ENCODE results near the gene FITM1. TPM values are rescaled to one million over a fixed set of nuclear protein-coding genes. Genes with fewer than 3 reads are reported as not detected.

The FITM1 gene
- polyA plus RNA-seq, 3 donors from 2014 or later: 0.28 to 0.90 (median 0.85) TPM

- H3K27ac Mint-ChIP-seq: peak overlapping the region in 4 of 6 donors; percentile 60 to 70 (median 66)
- DNase-seq: no peak
- peak overlapping the region in 3 of 5 donors; percentile 23 to 49 (median 30) for H3K4me3 Mint-ChIP-seq
- H3K9me3 Mint-ChIP-seq: no peaks in the 10 kb centered on the region
- H3K27me3 Mint-ChIP-seq (ENCODE audit: low read depth in 3 of 3): peaks cover 8 to 16% (median 10%) of the 10 kb centered on the region in 3 donors
- H3K36me3 Mint-ChIP-seq: peaks cover 7 to 23% (median 12%) of the 10 kb centered on the region in 3 donors
- H3K4me1 Mint-ChIP-seq: peaks cover 68 to 77% of the 10 kb centered on the region in 2 donors
These were observed 13.1 kb downstream of the FITM1 start for GRCh38 chr14:24143511-24143910.

GRCh38 chr14:24144451-24144850, 14.0 kb downstream of the FITM1 start:
- Mint-ChIP-seq H3K9me3 (no peaks in the 10 kb centered on the region), H3K4me1 (peaks cover 70 to 77% of the 10 kb centered on the region in 2 donors), H3K36me3 (peaks cover 6 to 18% (median 8%) of the 10 kb centered on the region in 3 donors), H3K27ac (peak overlapping the region; percentile 23 to 96 (median 81)), H3K27me3 (ENCODE audit: low read depth in 3 of 3) (peaks cover 8 to 15% (median 10%) of the 10 kb centered on the region in 3 donors), H3K4me3 (peak overlapping the region in 4 of 5 donors; percentile 26 to 100 (median 63))
- no peak for DNase-seq

GRCh38 chr14:24145219-24145618, 14.8 kb downstream of the FITM1 start:
- no peak for DNase-seq
- Mint-ChIP-seq H3K27ac (peak overlapping the region; percentile 46 to 99 (median 97)), H3K9me3 (no peaks in the 10 kb centered on the region), H3K27me3 (ENCODE audit: low read depth in 3 of 3) (peaks cover 8 to 15% (median 10%) of the 10 kb centered on the region in 3 donors), H3K36me3 (peaks cover 7 to 20% (median 9%) of the 10 kb centered on the region in 3 donors), H3K4me1 (peaks cover 69 to 77% of the 10 kb centered on the region in 2 donors), H3K4me3 (peak overlapping the region; percentile 96 to 100 (median 99))

- H3K4me3 Mint-ChIP-seq: peak overlapping the region; percentile 96 to 100 (median 99)
- peak overlapping the region; percentile 93 to 99 (median 98) for H3K27ac Mint-ChIP-seq
- H3K4me1 Mint-ChIP-seq: peaks cover 66 to 77% of the 10 kb centered on the region in 2 donors
- H3K27me3 Mint-ChIP-seq (ENCODE audit: low read depth in 3 of 3): peaks cover 8 to 15% (median 12%) of the 10 kb centered on the region in 3 donors
- DNase-seq: no peak
- peaks cover 9 to 27% (median 11%) of the 10 kb centered on the region in 3 donors for H3K36me3 Mint-ChIP-seq
- H3K9me3 Mint-ChIP-seq: no peaks in the 10 kb centered on the region
These were observed 15.4 kb downstream of the FITM1 start for GRCh38 chr14:24145690-24146452.

- Mint-ChIP-seq H3K4me1 (peaks cover 65 to 76% of the 10 kb centered on the region in 2 donors), H3K4me3 (peak within 1 kb of the TSS; percentile 96 to 100 (median 99)), H3K27me3 (ENCODE audit: low read depth in 3 of 3) (peaks cover 7 to 11% (median 9%) of the 10 kb centered on the region in 3 donors), H3K36me3 (peaks cover 9 to 30% (median 11%) of the 10 kb centered on the region in 3 donors), H3K27ac (peak within 1 kb of the TSS; percentile 93 to 99 (median 98)), H3K9me3 (no peaks in the 10 kb centered on the region)
- peak; percentile 90 to 91 (median 90) for DNase-seq
These were observed 16.1 kb downstream of the FITM1 start, which contains the start of gene PSME2 for GRCh38 chr14:24146453-24146977. PSME2 (minus strand) TSS chr14:24146610; CDS start chr14:24146581, 29 bp downstream.

- peak; percentile 96 to 98 (median 97) for DNase-seq
- no peaks in the 10 kb centered on the region for H3K9me3 Mint-ChIP-seq
- peak within 1 kb of the TSS; percentile 93 to 99 (median 98) for H3K27ac Mint-ChIP-seq
- H3K4me1 Mint-ChIP-seq: peaks cover 58 to 69% of the 10 kb centered on the region in 2 donors
- H3K4me3 Mint-ChIP-seq: peak within 1 kb of the TSS; percentile 96 to 100 (median 99)
- H3K36me3 Mint-ChIP-seq: peaks cover 9 to 31% (median 14%) of the 10 kb centered on the region in 3 donors
- H3K27me3 Mint-ChIP-seq (ENCODE audit: low read depth in 3 of 3): peaks cover 3 to 9% (median 6%) of the 10 kb centered on the region in 3 donors
These were observed 16.7 kb downstream of the FITM1 start, which contains the start of gene RNF31 for GRCh38 chr14:24146978-24147760. RNF31 (plus strand) TSS chr14:24147498; CDS start chr14:24147699, 201 bp downstream.

GRCh38 chr14:24147761-24148428, 17.4 kb downstream of the FITM1 start:
- peak overlapping the region; percentile 91 to 100 (median 99) for H3K4me3 Mint-ChIP-seq
- peaks cover 9 to 31% (median 14%) of the 10 kb centered on the region in 3 donors for H3K36me3 Mint-ChIP-seq
- peaks cover 3 to 9% (median 6%) of the 10 kb centered on the region in 3 donors for H3K27me3 Mint-ChIP-seq (ENCODE audit: low read depth in 3 of 3)
- no peak for DNase-seq
- H3K27ac Mint-ChIP-seq: peak overlapping the region; percentile 83 to 93 (median 86)
- no peaks in the 10 kb centered on the region for H3K9me3 Mint-ChIP-seq
- peaks cover 52 to 65% of the 10 kb centered on the region in 2 donors for H3K4me1 Mint-ChIP-seq

GRCh38 chr14:24149302-24149969, 19.0 kb downstream of the FITM1 start:
- no peaks in the 10 kb centered on the region for H3K9me3 Mint-ChIP-seq
- H3K27ac Mint-ChIP-seq: peak overlapping the region in 2 of 6 donors; percentile 29 to 74
- peaks cover 5 to 28% (median 11%) of the 10 kb centered on the region in 3 donors for H3K36me3 Mint-ChIP-seq
- DNase-seq: no peak
- peak overlapping the region; percentile 27 to 100 (median 96) for H3K4me3 Mint-ChIP-seq
- peaks cover 3 to 9% (median 4%) of the 10 kb centered on the region in 3 donors for H3K27me3 Mint-ChIP-seq (ENCODE audit: low read depth in 3 of 3)
- H3K4me1 Mint-ChIP-seq: peaks cover 45 to 54% of the 10 kb centered on the region in 2 donors

GRCh38 chr14:24150061-24150460, 19.6 kb downstream of the FITM1 start:
- Mint-ChIP-seq H3K27me3 (ENCODE audit: low read depth in 3 of 3) (peaks cover 3 to 9% (median 4%) of the 10 kb centered on the region in 3 donors), H3K9me3 (no peaks in the 10 kb centered on the region), H3K4me3 (peak overlapping the region in 1 of 5 donors; percentile 27), H3K27ac (no peak overlapping the region), H3K4me1 (peaks cover 39 to 48% of the 10 kb centered on the region in 2 donors), H3K36me3 (peaks cover 5 to 30% (median 16%) of the 10 kb centered on the region in 3 donors)
- no peak for DNase-seq

GRCh38 chr14:24150567-24150966, 20.1 kb downstream of the FITM1 start:
- H3K4me3 Mint-ChIP-seq: no peak overlapping the region
- peaks cover 7 to 35% (median 18%) of the 10 kb centered on the region in 3 donors for H3K36me3 Mint-ChIP-seq

GRCh38 chr14:24150993-24151392, 20.5 kb downstream of the FITM1 start:
- H3K36me3 Mint-ChIP-seq: peaks cover 10 to 39% (median 22%) of the 10 kb centered on the region in 3 donors

More at GRCh38 chr14:24150567-24150966, 20.1 kb downstream of the FITM1 start:
- no peak overlapping the region for H3K27ac Mint-ChIP-seq
- H3K9me3 Mint-ChIP-seq: no peaks in the 10 kb centered on the region
- no peak for DNase-seq
- H3K27me3 Mint-ChIP-seq (ENCODE audit: low read depth in 3 of 3): peaks cover 3 to 9% (median 4%) of the 10 kb centered on the region in 3 donors
- peaks cover 34 to 42% of the 10 kb centered on the region in 2 donors for H3K4me1 Mint-ChIP-seq

More at GRCh38 chr14:24150993-24151392, 20.5 kb downstream of the FITM1 start:
- H3K27me3 Mint-ChIP-seq (ENCODE audit: low read depth in 3 of 3): peaks cover 3 to 9% (median 4%) of the 10 kb centered on the region in 3 donors
- H3K4me3 Mint-ChIP-seq: no peak overlapping the region
- H3K4me1 Mint-ChIP-seq: peaks cover 30 to 38% of the 10 kb centered on the region in 2 donors
- no peaks in the 10 kb centered on the region for H3K9me3 Mint-ChIP-seq
- no peak for DNase-seq
- H3K27ac Mint-ChIP-seq: no peak overlapping the region

All from immature natural killer cell (primary cell).